ENCODE measurements around the gene SIRPB2.

Gene SIRPB2

DNA sequence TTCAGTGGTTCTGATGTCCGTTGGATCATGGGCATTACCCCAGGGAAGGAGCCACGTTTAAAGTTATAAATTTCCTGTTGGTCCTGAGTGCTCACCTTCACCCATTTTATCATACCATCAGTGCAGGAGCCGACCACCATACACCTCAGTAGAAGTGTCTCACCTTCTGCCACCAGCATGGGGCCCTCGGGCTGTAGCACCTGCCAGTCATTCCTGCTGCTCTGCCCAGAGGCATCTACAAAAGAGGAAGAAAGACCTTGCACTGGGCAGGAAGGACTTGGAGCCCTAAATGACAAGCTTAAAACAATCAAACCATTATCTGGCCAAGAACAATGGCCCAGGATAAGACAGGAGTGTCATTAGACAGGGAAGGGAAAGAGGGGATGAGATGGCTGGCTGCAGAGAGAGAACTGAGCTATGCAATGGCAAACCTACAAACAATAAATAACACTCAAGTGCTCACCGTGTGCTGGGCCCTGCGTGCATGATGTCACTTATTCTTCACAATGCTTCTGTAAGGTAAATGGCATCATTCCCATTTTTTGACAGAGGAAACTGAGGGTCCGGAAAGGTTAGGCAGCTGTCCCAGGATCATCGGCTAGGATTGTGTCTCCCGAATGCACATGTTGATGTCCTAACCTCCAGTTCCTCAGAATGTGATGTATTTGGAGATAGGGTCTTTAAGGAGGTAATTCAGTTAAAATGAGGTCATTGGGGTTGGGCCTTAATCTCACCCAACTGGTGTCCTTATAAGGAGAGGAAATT is 11.2 kb downstream of the SIRPB2 start:
- H3K36me3 ChIP-seq (ENCODE audit: insufficient read depth, low read length): no peaks in the 10 kb centered on the region
- no peak for DNase-seq (ENCODE audit: low read depth, low spot score)
- no peaks in the 10 kb centered on the region for H3K9me3 ChIP-seq (ENCODE audit: low read depth, low read length)
- TF ChIP-seq POLR2AphosphoS5 (IDR thresholded peaks at IDR 0.05; ENCODE audit: borderline replicate concordance, low read depth, low read length): no peak
- TF ChIP-seq FOXP2 (optimal IDR thresholded peaks at IDR 0.05; ENCODE audit: control extremely low read depth, extremely low read length, insufficient read depth): no peak
- no peak for TF ChIP-seq EZH2 (IDR thresholded peaks at IDR 0.05)
- no peak overlapping the region for H3K27ac ChIP-seq
- H3K4me3 ChIP-seq: no peak overlapping the region
- no peak overlapping the region for H3K9ac ChIP-seq (ENCODE audit: insufficient read length)

DNA sequence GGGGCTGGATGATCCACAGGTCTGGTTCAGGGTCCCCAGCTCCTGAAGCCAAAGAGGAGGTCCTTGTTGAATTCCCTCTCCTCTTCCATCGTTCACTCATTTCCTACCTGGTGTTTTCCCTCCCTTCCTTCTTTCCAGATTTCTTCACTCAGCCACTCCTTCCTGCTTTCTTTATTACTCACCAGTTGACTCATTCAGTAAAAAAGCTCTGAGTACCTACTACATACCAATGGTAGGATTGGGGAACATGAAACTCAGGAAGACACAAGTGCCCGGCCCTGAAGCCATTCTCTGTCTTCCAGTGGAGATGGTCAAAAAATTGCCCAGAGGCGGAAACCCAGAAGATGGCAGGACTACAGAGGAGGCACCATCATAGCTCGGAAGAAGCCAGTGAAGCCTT is 12.7 kb downstream of the SIRPB2 start:
- Histone ChIP-seq H3K36me3 (ENCODE audit: insufficient read depth, low read length) (no peaks in the 10 kb centered on the region), H3K4me3 (no peak overlapping the region), H3K9ac (ENCODE audit: insufficient read length) (no peak overlapping the region), H3K27ac (no peak overlapping the region), H3K9me3 (ENCODE audit: low read depth, low read length) (no peaks in the 10 kb centered on the region)
- DNase-seq (ENCODE audit: low read depth, low spot score): no peak
- TF ChIP-seq POLR2AphosphoS5 (IDR thresholded peaks at IDR 0.05; ENCODE audit: borderline replicate concordance, low read depth, low read length) (no peak), EZH2 (IDR thresholded peaks at IDR 0.05) (no peak), FOXP2 (optimal IDR thresholded peaks at IDR 0.05; ENCODE audit: control extremely low read depth, extremely low read length, insufficient read depth) (no peak)

DNA sequence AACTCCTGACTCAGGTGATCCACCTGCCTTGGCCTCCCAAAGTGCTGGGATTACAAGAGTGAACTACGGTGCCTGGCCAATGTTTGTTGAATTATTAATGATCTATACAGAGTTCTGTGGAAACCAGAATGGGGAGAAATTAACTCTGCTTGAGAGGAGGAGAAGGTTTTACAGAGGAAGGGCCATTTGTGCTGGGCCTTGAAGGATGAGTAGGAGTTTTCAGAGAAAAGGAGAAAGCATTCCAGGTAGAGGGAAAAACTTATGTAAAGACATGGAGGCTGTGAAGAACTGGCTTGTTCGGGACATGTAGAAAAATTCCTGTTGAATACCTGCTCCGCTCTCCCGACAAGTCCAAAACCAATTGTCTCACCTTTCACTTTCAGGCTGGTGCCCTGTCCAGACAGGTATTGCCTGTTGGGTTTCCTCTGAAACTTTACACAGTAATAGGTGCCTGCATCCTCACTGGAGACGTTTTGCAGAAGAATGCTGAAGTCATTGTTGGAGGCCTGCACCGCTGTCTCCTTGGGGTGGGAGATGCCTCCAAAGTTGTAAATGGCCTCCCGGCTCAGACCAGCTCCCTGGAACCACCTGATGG is 13.2 kb downstream of the SIRPB2 start:
- no peaks in the 10 kb centered on the region for H3K9me3 ChIP-seq (ENCODE audit: low read depth, low read length)
- no peak overlapping the region for H3K9ac ChIP-seq (ENCODE audit: insufficient read length)
- no peak overlapping the region for H3K4me3 ChIP-seq
- TF ChIP-seq EZH2 (IDR thresholded peaks at IDR 0.05) (no peak), POLR2AphosphoS5 (IDR thresholded peaks at IDR 0.05; ENCODE audit: borderline replicate concordance, low read depth, low read length) (no peak), FOXP2 (optimal IDR thresholded peaks at IDR 0.05; ENCODE audit: control extremely low read depth, extremely low read length, insufficient read depth) (no peak)
- H3K27ac ChIP-seq: no peak overlapping the region
- no peak for DNase-seq (ENCODE audit: low read depth, low spot score)
- H3K36me3 ChIP-seq (ENCODE audit: insufficient read depth, low read length): no peaks in the 10 kb centered on the region

DNA sequence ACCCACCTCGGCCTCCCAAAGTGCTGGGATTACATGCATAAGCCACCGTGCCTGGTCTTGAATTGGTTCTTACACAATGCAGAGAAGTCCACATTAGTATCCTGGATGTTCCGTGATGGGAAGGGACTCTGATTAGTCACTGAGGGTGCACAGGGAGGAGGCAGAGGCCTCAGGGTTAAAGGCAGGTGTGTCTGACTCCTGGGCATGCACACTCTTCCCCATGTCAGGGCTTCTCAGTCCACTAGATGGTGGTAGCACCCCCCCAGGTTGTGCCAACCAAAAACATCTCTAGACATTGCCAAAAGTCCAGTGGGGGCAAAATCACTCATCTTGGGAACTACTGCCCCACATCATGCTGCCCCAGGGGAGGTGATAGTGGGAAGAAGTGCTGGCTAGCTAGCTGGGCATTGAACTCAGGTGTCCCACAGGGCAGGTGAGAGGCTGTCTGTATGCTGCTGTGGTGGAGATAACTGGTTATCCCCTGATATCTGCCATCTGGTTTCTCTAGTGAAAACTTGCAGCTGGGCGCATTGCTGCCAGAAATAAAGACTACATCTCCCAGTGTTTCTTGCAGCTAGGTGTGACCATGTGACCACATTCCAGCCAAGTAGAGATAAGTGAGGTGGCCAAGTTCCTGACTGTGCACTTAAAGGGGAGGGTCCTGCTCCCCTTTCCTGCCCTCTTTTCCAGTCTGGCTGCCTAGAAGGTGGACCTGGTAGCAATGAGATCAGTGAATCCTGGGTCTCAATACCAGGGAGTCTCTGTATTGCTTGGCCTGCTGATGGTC is 16.2 kb downstream of the SIRPB2 start:
- no peak overlapping the region for H3K4me3 ChIP-seq
- H3K36me3 ChIP-seq (ENCODE audit: insufficient read depth, low read length): no peaks in the 10 kb centered on the region
- no peak overlapping the region for H3K9ac ChIP-seq (ENCODE audit: insufficient read length)
- TF ChIP-seq EZH2 (IDR thresholded peaks at IDR 0.05) (no peak), POLR2AphosphoS5 (IDR thresholded peaks at IDR 0.05; ENCODE audit: borderline replicate concordance, low read depth, low read length) (no peak), FOXP2 (optimal IDR thresholded peaks at IDR 0.05; ENCODE audit: control extremely low read depth, extremely low read length, insufficient read depth) (no peak)
- no peak for DNase-seq (ENCODE audit: low read depth, low spot score)
- H3K9me3 ChIP-seq (ENCODE audit: low read depth, low read length): no peaks in the 10 kb centered on the region
- H3K27ac ChIP-seq: no peak overlapping the region

DNA sequence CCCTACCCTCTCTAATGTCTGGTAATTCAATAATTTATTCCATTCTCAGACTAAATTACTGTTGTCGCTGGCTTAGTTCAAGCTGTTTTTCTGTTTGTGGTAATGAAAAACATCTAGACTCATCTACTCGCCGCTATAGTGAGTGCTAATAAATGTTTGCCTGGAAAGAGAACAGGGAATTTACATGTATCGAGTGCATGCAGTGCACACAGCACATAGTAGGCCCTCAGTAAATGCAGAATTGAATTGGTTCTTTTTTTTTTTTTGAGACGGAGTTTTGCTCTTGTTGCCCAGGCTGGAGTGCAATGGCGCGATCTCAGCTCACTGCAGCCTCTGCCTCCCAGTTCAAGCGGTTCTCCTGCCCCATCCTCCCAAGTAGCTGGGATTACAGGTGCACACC is 16.9 kb downstream of the SIRPB2 start:
- no peak overlapping the region for H3K27ac ChIP-seq
- H3K9ac ChIP-seq (ENCODE audit: insufficient read length): no peak overlapping the region
- no peak overlapping the region for H3K4me3 ChIP-seq
- H3K36me3 ChIP-seq (ENCODE audit: insufficient read depth, low read length): no peaks in the 10 kb centered on the region
- DNase-seq (ENCODE audit: low read depth, low spot score): no peak
- TF ChIP-seq POLR2AphosphoS5 (IDR thresholded peaks at IDR 0.05; ENCODE audit: borderline replicate concordance, low read depth, low read length) (no peak), FOXP2 (optimal IDR thresholded peaks at IDR 0.05; ENCODE audit: control extremely low read depth, extremely low read length, insufficient read depth) (no peak), EZH2 (IDR thresholded peaks at IDR 0.05) (no peak)
- H3K9me3 ChIP-seq (ENCODE audit: low read depth, low read length): no peaks in the 10 kb centered on the region

DNA sequence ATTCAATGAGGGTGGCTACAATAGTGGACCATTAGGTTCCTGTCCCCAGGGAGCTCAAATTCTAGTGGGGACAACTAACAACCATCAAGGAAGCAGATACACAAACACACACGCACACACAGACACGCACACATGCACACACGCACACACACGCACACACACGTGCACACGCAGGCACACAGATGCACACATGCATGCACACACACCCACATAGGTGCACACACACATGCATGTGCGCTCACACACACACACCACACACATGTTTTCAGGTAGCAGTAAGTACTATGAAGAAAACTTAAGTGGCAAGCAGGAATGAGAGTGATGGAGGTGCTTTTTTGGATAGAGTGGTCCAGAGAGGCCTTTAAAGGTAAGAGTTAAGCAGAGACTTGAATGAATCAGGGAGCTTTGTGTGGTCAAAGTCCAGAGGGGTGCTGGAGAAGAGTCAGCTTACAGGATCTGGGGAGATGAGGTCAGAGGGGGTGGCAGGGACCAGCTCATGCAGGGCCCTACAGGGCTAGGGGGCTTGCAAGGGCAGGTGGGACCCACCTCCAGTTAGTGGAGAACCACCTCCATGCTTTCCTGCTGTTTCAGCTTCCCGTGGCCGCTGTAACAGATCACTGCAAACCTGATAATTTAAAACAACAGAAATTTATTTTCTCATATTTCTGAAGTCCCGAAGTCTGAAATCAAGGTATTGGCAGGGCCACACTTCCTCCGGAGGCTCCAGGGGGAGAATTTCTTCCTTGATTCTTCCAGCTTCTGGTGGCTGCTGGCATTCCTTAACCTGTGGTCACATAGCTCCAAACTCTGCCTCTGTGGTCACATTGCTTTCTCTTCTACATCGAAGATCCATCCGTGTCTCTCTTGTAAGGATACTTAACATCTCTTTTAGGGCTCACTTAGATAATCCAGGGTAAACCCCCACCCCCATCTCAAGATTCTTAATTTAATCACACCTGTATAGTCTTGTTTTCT is 17.7 kb downstream of the SIRPB2 start:
- no peak overlapping the region for H3K27ac ChIP-seq
- no peak for TF ChIP-seq POLR2AphosphoS5 (IDR thresholded peaks at IDR 0.05; ENCODE audit: borderline replicate concordance, low read depth, low read length)
- TF ChIP-seq EZH2 (IDR thresholded peaks at IDR 0.05): no peak
- TF ChIP-seq FOXP2 (optimal IDR thresholded peaks at IDR 0.05; ENCODE audit: control extremely low read depth, extremely low read length, insufficient read depth): no peak
- H3K4me3 ChIP-seq: no peak overlapping the region
- H3K36me3 ChIP-seq (ENCODE audit: insufficient read depth, low read length): no peaks in the 10 kb centered on the region
- H3K9me3 ChIP-seq (ENCODE audit: low read depth, low read length): no peaks in the 10 kb centered on the region
- no peak for DNase-seq (ENCODE audit: low read depth, low spot score)
- H3K9ac ChIP-seq (ENCODE audit: insufficient read length): no peak overlapping the region

DNA sequence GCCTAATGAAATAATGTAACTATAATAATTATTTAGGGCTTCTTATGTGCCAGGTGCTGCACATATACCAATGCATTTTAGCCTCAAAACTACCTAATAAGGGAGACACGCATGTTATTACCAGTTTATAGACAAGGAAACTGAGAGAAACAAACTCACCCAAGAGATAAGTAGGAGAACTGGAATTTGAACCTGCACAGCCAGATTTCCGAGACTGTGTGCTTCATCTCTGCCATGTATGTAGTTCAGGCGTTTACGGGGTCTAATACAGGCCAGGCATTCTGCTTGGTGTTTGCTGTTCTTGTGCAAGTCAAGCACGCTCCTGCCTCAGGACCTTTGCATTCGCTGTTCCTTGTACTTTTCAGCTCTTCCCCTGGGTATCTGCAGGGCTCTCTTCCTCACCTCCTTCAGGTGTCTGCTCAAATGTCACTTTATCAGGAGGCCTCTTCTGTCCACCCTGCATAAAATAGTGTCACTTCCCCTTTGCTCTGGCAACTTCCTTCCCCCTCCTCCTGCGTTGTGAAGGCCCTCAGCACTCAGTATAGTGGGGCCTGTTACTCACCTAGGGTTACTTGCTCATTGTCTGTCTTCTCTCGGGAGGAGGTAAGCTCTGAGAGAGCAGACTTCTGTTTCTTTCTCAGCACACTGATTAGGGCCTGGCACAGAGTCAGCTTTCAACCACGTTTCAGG is 18.5 kb downstream of the SIRPB2 start:
- no peaks in the 10 kb centered on the region for H3K9me3 ChIP-seq (ENCODE audit: low read depth, low read length)
- DNase-seq (ENCODE audit: low read depth, low spot score): no peak
- TF ChIP-seq EZH2 (IDR thresholded peaks at IDR 0.05): no peak
- TF ChIP-seq POLR2AphosphoS5 (IDR thresholded peaks at IDR 0.05; ENCODE audit: borderline replicate concordance, low read depth, low read length): no peak
- TF ChIP-seq FOXP2 (optimal IDR thresholded peaks at IDR 0.05; ENCODE audit: control extremely low read depth, extremely low read length, insufficient read depth): no peak
- H3K9ac ChIP-seq (ENCODE audit: insufficient read length): no peak overlapping the region
- H3K27ac ChIP-seq: no peak overlapping the region
- H3K4me3 ChIP-seq: no peak overlapping the region
- H3K36me3 ChIP-seq (ENCODE audit: insufficient read depth, low read length): no peaks in the 10 kb centered on the region
